ENCODE data around the gene ZNF470.

Gene ZNF470

DNA sequence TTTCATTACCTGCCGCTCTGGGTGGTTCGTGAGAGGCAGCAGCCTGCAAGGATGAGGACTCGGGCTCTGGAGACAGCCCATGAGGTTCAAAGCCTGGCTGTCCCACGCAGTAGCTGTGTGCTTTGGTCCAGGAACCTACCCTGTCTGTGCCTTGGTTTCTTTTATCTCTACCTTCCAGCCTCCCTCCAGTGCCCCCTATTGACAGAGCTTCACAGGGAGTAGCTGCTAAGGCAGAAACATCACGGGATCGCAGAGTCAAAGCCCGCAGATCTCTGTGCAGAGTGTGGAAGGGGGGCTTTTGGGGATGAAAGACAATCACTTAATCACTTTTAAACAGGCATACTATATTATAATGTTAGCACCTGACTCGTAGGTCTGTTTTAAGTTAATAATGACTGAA lies 44.0 kb downstream of the ZNF470 start:
- no peak for DNase-seq

GRCh38 chr19:56612737-56613136 lies 45.5 kb downstream of the ZNF470 start:
- no peak for DNase-seq

GRCh38 chr19:56613639-56614038 lies 46.4 kb downstream of the ZNF470 start:
- DNase-seq = no peak

GRCh38 chr19:56617531-56617930 lies 50.3 kb downstream of the ZNF470 start:
- no peak for DNase-seq

- no peak for DNase-seq
Measured at GRCh38 chr19:56619121-56619520, 51.9 kb downstream of the ZNF470 start.

DNA sequence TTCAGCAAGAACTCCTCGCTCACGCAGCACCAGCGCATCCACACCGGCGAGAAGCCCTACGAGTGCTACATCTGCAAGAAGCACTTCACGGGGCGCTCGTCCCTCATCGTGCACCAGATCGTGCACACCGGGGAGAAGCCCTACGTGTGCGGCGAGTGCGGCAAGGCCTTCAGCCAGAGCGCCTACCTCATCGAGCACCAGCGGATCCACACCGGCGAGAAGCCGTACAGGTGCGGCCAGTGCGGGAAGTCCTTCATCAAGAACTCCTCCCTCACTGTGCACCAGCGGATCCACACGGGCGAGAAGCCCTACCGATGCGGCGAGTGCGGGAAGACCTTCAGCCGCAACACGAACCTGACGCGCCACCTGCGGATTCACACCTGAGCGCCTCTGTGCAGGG lies 55.1 kb downstream of the ZNF470 start:
- no peak for DNase-seq

DNA sequence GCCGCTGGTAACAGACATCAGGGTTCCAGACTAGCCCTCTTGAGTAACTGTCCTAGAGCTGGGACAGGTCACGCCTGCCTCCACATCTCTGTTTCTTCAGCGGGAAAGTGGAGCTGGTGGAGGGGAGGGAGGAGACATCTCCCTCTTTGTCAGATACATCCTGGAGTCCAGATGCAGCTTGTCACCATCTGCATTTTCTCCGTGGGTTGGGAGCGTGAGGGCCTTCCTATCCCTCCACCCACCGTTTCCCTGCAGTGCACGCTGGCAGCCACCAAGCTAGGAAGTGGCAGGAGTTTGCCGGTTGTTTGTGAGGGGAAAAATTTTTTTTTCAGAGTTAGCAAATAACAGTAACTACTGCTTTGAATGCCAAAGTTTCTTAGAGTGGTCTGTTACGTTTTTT lies 55.7 kb downstream of the ZNF470 start:
- no peak for DNase-seq

DNA sequence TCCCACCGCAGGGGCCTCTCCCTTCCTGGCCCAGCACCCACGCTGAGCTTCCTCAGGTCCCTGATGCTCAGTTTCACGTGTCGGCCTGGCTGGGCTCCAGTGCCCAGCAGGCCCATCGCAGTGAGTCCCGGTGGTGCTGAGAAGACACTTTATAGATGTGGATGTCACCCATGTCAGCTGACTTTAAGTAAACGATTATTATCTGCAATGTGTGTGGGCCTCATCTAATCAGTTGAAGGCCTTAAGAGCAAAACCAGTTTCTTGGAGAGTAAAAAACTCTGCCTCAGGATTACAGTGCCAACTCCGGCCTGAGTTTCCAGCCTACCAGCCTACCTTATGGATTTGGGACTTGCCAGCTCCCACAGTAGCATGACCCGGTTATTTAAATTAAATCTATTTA lies 58.4 kb downstream of the ZNF470 start:
- DNase-seq = no peak

DNA sequence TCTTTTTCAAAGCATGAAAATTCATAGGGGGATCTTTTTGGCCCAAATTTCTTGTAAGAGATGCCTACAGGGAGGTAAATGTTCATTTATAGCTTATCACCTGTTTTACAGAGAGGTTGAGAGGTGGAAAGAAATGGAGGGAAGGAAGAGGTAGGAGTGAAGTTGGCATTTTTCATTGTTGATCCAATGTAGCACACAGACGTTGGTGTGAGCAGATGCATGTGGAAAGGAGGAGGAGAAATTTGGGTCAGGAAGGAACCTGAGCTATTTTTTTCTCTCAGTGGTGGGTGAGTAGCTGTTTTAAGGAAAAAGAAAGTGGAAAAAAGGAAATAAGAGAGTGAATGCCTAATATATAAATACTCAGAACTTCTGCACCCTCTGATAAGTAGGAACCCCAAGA lies 65.8 kb downstream of the ZNF470 start:
- no peak for DNase-seq

DNA sequence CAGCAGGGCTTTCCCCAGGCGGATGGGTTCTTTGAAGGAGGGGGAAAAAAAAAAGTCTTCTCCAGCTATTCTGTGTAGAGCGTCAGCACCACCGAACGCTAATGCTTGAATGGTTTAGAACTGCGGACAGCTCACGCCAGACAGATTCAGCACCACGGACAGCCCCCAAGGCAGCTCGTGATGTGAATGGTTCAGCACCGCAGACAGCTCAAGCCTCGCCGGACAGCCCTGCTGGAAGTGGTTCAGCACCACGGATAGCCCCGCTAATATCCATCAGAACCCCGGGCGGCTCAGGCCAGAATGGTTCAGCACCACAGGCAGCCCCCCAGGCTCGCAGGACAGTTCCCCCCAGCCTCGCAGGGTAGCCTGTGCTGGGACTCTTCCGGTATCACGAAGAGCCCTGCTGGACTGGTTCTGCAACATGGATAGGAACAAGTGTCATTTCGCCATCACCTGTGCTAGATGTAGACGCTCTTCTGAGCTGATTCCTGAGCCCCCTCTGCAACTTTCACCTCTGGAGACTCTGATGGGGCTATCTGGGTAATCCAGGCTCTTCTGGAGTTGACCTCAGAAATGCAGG lies 70.8 kb downstream of the ZNF470 start:
- DNase-seq = peak; percentile 96
